HT1080 (cell line): ENCODE measurements around the gene KSR2. TPM values are rescaled to one million over a fixed set of nuclear protein-coding genes. Genes with fewer than 3 reads are reported as not detected.

Source experiments
- DNase-seq: peaks from one replicate; pipeline ENCODE4 v3.0.0-alpha.2; 2015; ENCODE audit warnings: low read depth
- total RNA-seq: library from RNA; depleted of rRNA; stranded (reverse); fragments of >200 nt; shearing (Covaris generic); gene quantifications from 2 replicates; pipeline ENCODE4 v1.2.3, GENCODE V29; 2014

KSR2 gene
- total RNA-seq, 1 experiment from 2014 or later: not detected

DNA sequence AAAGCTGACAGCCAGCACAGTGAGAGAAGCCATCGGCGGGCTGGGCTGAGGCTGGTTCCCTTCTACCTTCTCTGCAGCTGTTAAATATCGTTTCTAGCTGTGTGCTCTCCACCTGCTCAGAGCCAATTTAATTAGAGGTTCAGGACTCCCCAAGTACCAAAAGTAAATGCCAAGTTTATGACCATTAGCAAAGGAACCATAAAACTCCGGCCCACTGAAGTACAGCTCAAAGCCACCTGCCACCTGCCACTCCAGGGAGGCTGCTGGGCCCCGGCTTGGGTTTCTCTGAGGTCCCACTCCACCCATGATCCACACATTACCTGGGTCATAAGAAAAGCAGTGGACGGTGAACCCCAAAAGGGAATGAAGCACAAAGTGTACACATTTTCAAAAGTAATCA lies 272.8 kb downstream of the KSR2 start:
- DNase-seq: no peak

DNA sequence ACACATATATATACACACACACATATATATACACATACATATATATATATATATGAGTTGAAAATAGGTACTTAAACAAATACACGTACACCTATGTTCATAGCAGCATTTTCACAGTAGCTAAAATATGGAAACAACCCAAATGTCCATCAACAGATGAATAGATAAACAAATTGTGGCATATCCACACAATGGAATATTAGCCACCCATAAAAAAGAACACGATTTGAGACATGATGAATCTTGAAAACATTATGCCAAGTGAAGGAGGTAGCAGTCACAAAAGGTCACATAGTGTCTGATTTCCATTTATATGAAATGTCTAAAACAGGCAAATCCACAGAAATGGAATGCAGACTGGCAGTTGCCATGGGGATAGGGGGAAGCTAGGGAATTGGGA lies 276.3 kb downstream of the KSR2 start:
- no peak for DNase-seq

DNA sequence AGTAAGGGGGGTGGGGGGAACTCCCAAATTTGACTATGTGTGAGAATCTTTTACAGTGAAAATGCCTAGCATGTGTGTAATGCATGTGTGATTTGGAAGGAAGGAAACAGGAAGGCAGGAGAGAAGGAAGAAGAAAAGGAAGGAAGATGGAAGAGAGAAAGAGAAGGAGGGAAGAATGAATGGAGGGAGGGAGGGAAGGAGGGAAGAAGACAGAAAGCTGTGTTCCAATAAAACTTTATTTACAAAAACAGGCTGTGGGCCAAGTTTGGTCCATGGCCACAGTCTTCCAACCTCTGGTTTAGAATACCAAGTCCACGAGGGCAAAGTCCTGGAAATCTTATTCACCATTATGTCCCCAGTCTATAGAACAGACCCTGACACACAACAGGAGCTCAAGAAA lies 278.9 kb downstream of the KSR2 start:
- DNase-seq: no peak

DNA sequence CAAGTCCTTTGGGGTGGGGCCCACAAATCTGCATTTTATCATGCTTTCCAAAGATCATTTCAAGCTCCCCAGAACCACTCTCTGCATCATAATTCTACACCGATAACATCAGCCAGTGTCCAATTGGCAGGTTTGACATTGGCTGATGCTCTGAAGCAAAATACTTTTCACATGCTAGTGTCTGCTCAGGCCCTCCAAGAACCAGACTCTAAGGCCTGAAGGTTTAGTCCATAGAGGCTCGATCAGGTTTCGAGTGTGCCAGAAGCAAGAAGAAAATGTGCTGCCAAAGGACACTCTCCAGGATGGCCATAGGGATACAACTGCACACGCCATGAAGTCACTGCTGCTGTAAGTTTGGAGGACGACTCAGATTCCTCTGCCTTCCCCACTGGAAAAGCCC lies 280.3 kb downstream of the KSR2 start:
- no peak for DNase-seq

DNA sequence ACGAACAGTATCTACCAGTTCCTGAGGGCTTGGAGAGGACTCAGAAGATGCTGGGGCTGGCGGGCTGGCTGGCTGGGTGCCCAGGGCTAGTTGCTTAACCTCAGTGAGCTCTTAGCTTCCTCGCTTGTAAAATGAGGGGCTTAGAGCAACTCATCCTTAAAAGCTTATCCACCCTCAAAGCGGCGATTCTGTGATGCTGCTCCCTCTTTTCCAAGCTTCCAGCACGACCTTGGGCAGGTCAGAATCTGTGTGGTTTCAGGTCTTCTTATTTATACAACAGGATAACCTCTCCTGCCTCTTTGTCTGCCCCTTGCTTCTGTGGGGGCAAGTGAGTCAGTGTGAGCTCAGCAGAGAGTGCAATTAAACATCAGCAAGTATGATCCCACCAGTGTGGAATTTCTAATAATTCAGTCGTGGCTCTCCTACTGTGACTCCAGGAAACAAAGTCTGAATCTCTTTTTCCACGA lies 281.8 kb downstream of the KSR2 start:
- DNase-seq: peak; percentile 74

DNA sequence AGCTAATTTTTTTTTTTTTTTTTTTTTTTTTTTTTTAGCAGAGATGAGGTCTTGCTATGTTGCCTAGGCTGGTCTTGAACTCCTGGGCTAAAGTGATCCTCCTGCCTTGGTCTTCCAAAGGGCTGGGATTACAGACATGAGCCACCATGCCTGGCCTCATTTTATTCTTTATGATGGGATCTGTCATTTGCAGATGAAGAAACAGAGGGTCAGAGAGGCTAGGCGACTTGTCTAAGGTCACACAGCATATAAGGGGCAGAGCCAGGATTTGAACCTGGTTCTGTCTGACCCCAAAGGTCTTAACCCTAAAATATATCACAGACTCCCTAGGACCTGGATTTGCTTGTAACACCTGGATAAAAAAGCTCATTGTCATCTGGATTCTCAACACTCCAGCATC lies 282.6 kb downstream of the KSR2 start:
- DNase-seq: no peak

DNA sequence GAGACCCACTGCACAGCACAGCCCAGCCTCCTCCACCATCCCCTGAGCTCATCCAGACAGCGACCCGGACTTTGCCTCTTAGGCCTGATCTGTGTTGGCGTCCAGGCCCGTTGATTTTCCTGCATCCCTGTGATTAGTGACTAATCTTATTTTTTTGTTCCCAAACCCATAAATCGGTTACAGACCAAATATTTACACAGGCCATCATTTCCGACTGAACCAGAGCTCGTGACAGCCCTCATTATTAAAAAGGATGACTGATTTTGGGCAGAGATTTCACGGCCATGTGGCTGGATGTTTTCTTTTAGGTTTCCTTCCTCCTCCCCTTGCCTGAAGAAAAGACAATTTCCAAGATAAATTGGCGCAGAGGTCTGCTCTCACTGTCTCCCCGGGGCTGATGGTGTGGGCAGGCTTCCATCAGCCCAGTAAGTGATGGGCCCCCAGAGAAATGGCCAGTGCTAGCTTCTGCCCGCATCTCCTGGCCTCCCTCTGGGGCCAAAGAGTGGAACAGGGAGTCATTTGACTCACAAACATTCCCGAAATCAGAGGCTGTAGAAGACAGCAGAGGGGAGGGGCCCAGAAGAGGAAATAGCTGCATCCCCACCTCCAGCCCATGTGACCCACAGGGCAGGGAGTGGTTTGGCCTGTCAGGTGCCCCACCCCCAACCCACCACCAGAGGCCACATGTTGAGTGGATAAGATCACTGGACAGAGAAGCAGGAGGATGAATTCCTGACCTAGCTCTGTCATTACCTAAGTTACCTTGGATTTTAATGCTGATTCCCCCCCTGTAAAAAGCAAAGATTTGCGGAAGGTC lies 283.5 kb downstream of the KSR2 start:
- peak; percentile 22 for DNase-seq

DNA sequence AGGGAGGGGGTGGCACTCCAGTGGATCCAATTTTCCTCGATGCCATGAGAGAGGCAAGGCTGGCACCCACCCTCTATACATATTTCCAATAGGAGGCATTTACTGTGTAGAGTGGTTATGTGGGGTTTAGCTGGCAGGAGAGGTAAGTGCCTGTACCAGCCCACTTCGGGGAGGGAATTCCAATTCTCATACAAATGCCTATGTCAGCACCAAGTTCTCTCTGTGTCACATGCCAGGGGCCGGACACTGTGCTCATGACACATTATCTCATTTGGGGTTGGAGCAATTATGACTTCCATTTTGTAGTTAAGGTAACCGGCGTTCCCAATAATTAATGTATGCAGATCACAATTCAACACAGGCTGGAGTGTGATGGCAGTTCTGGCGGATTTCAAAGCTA lies 284.3 kb downstream of the KSR2 start:
- DNase-seq: no peak

DNA sequence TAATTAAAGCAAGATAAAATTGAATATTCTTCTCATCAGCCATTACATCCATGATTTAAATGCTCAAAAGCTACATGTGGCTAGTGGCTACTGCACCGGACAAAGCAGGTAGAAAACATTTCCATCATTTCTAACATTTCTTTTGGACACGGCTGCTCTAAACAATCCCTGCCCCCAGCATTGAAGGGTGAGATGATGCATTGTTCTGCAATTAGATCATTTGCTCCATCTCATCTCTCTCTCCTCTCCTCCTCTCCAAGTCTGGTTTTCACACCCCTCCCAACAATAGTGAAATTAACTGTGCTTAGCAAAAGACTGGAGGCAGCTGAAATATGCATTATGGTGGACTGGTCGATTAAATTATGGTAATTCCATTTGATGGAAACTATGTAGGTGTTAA lies 288.5 kb downstream of the KSR2 start:
- no peak for DNase-seq

DNA sequence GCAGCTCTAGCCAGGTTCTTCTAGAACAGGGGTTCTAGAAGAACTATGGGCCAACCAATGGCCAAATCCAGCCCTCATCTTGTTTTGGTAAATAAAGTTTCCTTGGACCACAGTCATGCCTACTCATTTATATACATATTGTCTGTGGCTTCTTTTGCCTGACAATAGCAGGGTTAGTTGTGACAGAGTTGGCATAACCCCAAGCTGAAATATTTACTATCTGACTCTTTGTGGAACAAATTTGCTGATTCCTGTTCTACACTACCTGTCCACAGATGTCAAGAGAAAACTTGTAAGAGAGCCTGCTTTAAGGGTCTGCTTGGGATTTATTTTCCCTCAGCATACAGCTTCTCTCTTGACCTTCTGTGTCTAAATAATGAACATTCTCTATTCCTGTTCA lies 289.0 kb downstream of the KSR2 start:
- DNase-seq: no peak

DNA sequence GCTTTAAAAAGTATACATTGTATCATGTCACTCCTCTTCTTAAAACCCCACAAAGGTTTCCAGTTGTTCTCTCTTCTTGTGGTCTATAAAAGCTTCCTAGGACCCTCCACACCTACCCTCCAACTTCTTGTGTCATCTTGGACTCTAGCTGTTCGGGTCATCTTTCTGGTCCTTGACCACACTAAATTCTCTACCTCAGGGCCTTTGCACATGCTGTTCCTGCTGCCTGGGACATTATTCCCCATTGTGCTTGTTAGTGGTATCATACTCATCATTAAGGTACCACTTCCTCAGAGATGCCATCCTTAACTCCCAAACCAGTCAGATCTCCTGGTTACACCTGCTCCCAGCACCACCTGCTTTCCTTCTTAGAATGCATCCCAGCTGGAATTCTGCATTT lies 294.0 kb downstream of the KSR2 start:
- DNase-seq: no peak

DNA sequence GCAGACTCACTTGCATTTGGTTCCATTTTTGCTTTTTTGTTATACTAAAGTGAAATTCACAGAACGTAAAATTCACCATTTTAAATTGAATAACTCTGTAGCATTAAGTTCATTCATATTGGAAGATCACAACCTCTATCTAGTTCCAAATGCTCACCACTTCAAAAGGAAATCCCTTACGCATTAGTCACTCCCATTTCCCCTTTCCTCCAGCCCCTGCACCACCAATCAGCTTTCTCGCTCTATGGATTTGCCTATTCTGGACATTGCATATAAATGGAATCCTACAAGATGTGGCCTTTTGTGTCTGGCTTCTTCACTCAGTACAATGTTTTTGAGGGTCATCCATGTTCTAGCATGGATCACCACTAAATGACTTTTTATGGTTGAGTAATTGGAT lies 294.5 kb downstream of the KSR2 start:
- peak; percentile 38 for DNase-seq

DNA sequence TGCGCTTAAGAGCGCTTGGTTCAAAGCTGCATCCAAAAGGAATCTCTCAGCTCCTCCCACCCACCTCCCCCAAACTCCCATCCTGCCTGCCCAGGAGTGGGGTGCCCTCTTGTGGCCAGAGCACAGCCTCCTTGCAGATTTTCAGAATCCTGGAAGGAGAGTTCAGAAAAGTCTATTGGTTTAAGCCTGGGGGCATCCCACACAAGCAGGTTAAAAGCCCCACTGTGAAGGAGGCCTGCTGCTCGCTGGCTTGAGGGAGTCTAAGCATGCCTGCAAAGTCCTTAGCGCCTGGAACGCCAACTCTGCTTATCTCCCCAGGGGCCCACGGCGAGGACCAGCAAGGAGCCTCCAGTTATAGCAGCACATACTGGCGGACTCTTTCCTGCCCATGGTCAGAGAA lies 297.1 kb downstream of the KSR2 start:
- no peak for DNase-seq

DNA sequence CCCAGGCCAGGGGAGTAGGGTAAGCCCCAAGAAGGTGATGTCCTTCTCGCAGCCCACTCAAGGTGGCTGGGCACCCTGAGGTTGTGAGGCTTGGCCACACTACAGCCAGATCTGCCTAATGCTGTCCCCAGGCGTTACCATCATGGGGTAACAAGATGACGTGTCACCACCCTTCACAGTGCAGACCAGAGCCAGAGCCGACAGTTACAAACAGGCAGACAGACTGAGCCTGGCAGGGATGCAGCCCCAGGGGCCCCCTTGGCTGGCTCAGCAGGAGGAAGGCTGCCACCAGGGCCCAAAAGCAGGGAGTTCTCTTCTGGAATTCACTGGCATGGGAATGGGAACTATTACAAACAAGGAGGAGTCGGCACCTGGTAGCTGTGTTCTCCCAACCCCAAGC lies 304.6 kb downstream of the KSR2 start:
- DNase-seq: no peak

DNA sequence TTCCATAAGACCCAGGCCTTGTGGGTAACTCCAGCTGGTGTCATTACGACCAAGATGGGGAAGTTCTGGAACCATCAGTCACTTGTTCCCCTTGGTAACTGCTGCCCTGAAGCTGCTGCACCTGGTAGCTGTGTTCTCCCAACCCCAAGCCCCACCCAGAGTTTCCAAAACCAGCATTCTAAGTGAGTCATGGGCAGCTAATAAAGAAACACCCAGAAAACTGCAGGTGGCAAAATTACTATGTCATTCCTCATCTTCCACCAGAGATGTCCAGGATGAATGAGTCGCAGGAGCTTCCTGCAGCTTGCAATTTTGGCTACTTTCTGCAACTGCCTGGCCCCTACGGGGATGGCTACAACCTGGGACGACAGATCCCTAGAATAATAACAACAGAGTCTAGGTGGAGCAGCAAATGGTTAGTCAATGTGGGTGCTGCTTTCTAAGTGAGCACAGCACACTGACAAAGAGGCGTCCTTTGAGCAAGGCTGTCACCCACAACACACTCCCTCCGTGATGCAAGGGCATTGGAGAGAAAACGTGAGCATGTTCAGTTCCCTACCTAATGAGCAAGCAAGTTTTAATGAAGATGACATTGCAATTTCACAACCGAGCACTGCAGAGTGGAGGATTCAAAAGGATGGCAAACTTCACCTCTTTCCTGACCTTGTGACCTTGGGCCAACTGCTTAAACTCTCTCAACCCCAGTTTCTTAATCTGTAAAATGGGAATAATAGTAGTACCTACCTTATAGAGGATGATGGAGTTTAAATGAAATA lies 306.0 kb downstream of the KSR2 start:
- DNase-seq: no peak

DNA sequence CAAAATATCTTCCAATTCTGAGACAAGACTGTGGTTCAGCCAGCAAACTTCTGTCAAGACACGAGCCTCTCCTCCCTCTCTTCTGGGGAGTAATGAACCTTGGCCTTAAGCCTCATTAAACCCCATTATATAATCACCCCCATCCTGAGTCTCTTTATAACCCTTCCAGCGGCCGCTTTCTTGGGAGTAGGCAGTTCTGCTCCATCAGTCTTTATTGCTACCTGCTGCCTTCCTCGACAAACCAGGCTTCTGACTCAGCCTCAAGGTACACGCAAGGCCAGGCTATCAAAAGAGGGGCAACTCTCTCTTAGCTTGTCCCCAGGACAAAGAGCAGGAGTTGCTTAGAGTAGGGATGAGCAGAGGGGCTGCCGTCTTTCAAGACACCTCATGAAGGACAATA lies 306.6 kb downstream of the KSR2 start:
- DNase-seq: no peak

DNA sequence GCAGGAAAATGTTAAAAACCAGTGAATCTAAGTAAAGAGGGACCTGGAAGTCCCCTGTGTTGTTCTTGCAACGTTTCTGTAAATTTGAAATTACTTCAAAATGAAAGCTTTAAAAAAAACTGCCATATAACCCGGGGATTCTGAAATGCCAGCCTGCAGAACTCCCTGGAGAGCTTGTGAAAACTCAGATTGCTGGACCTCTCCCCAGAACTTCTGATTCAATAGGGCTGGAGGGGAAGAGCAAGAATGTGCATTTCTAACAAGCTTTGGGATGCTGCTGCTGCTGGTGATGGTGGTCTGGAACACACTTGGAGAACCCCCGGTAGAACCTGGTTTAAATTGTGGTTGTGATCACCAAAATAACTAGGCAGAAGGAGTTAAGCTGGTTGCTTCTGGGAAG lies 307.3 kb downstream of the KSR2 start:
- DNase-seq: no peak

DNA sequence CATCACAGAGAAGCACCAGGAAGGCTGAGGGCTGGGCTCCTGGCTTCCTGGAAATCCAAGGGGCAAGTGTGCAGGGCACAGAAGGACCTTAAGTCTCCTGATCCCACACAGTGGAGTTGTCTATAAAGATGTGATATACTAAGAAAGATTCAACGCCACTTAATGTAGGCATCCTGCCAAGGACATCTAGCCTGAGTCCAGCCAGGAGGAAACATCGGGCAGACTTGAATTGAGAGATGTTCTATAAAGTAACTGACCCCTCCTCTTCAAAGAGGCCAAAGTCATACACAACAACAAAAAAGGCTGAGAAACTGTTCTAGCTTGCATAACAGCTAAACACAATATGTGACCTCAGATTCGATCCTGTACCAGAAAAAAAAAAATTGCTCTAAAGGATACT lies 307.9 kb downstream of the KSR2 start:
- DNase-seq: no peak

DNA sequence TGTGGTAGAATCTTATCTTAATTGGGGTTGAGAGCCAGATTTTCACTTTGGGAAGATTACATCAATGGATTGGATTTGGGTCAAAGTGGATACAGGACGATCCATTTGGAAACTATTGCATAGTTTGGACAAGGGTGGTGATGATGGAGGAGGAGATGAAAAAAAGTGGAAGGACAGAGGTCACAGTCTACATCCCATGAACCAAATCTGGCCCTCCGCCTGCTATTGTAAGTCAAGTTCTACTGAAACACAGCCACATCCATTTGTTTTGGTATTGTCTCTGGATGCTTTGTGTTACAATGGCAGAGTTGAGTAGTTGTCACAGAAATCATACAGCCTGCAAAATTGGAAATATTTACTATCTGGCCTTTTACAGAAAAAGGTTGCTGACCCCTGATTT lies 310.6 kb downstream of the KSR2 start:
- no peak for DNase-seq

DNA sequence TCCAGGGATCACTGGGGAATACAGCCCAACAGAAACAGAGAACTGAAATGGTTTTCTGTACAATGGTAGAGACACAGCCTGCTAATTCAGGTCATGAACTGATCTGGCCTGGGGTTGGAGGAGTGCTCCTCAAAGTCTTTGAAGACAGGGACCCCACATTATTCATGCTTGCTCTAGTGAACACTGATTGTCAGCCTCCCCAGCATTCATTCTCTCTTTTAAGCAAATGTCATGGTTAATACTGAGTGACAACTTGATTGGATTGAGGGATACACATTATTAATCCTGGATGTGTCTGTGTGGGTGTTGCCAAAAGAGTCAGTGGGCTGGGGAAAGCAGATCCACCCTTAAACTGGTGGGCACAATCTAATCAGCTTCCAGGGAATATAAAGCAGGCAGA lies 319.0 kb downstream of the KSR2 start:
- DNase-seq: no peak

DNA sequence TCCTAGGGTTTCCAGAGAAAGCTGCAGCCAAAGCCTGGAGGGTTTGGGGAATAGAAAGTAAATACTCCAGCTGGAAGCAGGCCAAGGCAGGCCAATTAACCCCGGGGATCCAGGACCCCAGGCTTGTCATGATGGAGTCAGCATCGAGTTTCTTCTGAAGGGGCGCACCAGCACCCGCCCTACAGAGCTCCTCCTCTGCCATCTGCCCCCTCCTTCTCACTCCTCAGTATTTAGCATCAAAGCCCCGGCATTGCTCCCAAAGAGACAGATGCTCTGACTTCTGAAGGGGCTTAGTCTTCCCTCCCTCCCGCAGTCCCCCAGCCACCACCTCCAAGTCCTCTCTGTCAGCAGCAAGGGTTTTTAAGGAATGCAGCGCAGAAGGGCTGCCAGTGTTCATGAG lies 322.3 kb downstream of the KSR2 start:
- DNase-seq: no peak

DNA sequence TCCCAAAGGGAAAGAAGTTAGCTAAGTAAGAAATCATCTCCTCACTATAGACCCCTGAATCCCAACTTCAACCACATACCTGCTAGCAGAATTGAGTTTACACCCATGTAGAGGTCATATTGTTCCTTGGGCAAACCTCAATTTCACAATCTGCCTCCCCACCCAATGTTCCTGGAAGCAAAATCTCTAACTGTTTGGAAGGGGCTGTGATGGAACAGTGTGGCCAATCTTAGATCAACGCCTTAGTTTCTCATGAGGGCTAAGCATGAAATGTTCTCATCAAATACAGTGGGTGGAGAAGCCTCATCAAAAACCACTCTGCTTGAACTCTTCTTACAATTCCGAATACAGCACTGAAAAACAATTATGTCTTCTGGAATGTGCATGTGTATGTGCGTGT lies 323.3 kb downstream of the KSR2 start:
- no peak for DNase-seq

DNA sequence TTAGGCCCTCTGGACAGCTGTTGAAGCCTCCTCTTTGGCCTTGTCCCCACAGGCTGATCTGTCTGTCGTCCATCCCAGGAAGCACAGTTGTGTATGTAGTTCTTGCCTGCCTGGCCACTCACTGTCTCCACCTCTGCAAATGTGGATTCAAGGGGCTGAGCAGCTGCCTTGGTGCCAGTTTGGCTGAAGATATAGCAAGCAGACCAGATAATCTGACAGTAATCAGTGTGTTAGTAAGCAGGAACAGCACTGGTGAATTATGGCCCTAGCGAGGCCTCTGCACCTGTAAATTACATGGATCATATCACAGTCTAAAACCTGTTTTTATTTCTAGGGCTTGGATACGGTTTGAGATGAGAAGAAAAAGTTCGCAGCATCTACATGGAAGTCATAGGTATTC lies 324.8 kb downstream of the KSR2 start:
- DNase-seq: no peak
